GM12878 (cell line): Measurements from ENCODE around the gene FGF11. TPM values are rescaled to one million over a fixed set of nuclear protein-coding genes. Genes with fewer than 3 reads are reported as not detected.

Experiments used
- ATAC-seq: fragments of 200-7000 bp; cut with Tn5 transposase; 3 replicates; pipeline ENCODE4 v1.9.1; 2020; ENCODE audit warnings: mild to moderate bottlenecking, moderate library complexity
- BruUV-seq: library from RNA; stranded (reverse); fragments of 400-500 nt; replicated peaks from 2 replicates; lab custom pipeline; 2021; lab: Mats Ljungman, UMichigan
- CTCF ChIA-PET: fragments of 300-600 bp; sonication (Branson Sonifier 250); formaldehyde crosslinking; extraction: SDS; loops from one replicate; lab custom pipeline; 2021; ENCODE audit warnings: inconsistent platforms; lab: Yijun Ruan, JAX
- POLR2A ChIA-PET: fragments of 350-600 bp; formaldehyde crosslinking; extraction: SDS; loops from one replicate; lab custom pipeline; 2021; ENCODE audit warnings: inconsistent platforms; lab: Charles Lee
- RAD21 ChIA-PET: fragments of 300-600 bp; sonication (Branson Sonifier 250); formaldehyde crosslinking; loops from one replicate; lab custom pipeline; 2023; ENCODE audit warnings: antibody characterized with exemption; ENCODE audit not compliant: unreplicated experiment; lab: Charles Lee
- SMC1A ChIA-PET: fragments of 300-600 bp; sonication (Branson Sonifier 250); formaldehyde crosslinking; loops from one replicate; lab custom pipeline; 2023; ENCODE audit not compliant: unreplicated experiment, uncharacterized antibody; lab: Charles Lee
- DNase-seq: peaks from one replicate; pipeline ENCODE4 v3.0.0-alpha.2; 2011; ENCODE audit warnings: low read depth, low spot score
- FAIRE-seq: peaks from 3 replicates; lab custom pipeline; 2011; peaks lifted over from hg19 to GRCh38; lab: Jason Lieb, UNC
- H2AFZ ChIP-seq: 2 replicates; pipeline ENCODE4 v1.6.0; 2011; ENCODE audit warnings: low read depth, low read length, control low read depth; ENCODE audit not compliant: control insufficient read depth
- H3K27ac ChIP-seq: 2 replicates; pipeline ENCODE4 v1.5.1; 2011; ENCODE audit warnings: control low read depth; ENCODE audit not compliant: control insufficient read depth, insufficient read depth
- H3K27me3 ChIP-seq, 2 experiments: replicated peaks in 1 of 2; 2 replicates each; pipeline versions ENCODE4 v1.6.0 to v1.6.1; 2011; ENCODE audit warnings: low read length in 1 of 2; ENCODE audit not compliant: control insufficient read depth in 2 of 2, insufficient read depth in 2 of 2
- H3K36me3 ChIP-seq, 2 experiments: 2 replicates each; pipeline ENCODE4 v1.5.1; 2011; ENCODE audit warnings: low read length in 1 of 2; ENCODE audit not compliant: control insufficient read depth in 2 of 2, insufficient read depth in 2 of 2
- H3K4me1 ChIP-seq: 2 replicates; pipeline ENCODE4 v1.6.1; 2011; ENCODE audit warnings: mild to moderate bottlenecking, low read length, moderate library complexity, mixed read lengths; ENCODE audit not compliant: control insufficient read depth, insufficient read depth
- H3K4me2 ChIP-seq: 2 replicates; pipeline ENCODE4 v1.6.0; 2011; ENCODE audit warnings: control low read depth; ENCODE audit not compliant: control insufficient read depth, insufficient read depth
- H3K4me3 ChIP-seq: fragments of 200-600 bp; sonication (generic); 2 replicates; pipeline ENCODE4 v1.5.1; 2016
- H3K79me2 ChIP-seq: 2 replicates; pipeline ENCODE4 v1.6.0; 2011; ENCODE audit warnings: low read length; ENCODE audit not compliant: control insufficient read depth, insufficient read depth
- H3K9ac ChIP-seq: 2 replicates; pipeline ENCODE4 v1.8.0; 2011; ENCODE audit warnings: low read length, control low read depth, mixed read lengths; ENCODE audit not compliant: control insufficient read depth, insufficient read depth
- H3K9me3 ChIP-seq: replicated peaks from 3 replicates; pipeline ENCODE4 v1.5.1; 2011; ENCODE audit warnings: mild to moderate bottlenecking, low read length; ENCODE audit not compliant: control insufficient read depth, insufficient read depth
- H4K20me1 ChIP-seq: 2 replicates; pipeline ENCODE4 v1.6.0; 2011; ENCODE audit not compliant: control insufficient read depth, insufficient read depth
- DPF2 ChIP-seq: fragments of 450-650 bp; IDR thresholded peaks from 2 replicates; pipeline ENCODE4 v1.6.1; 2017; ENCODE audit warnings: mild to moderate bottlenecking
- E2F4 ChIP-seq: IDR thresholded peaks from 2 replicates; pipeline ENCODE4 v1.6.1; 2012; ENCODE audit warnings: low read depth, low read length, improper control_type of control experiment
- E2F8 ChIP-seq: fragments of 450-650 bp; IDR thresholded peaks from 2 replicates; pipeline ENCODE4 v1.6.1; 2018; ENCODE audit warnings: mild to moderate bottlenecking, low read depth, moderate library complexity; ENCODE audit not compliant: partially characterized antibody
- HDAC6 ChIP-seq: fragments of 200-600 bp; sonication (generic); IDR thresholded peaks from one replicate; pipeline ENCODE4 v1.8.0; 2017; ENCODE audit warnings: antibody characterized with exemption; ENCODE audit not compliant: unreplicated experiment
- IRF5 ChIP-seq: fragments of 450-650 bp; IDR thresholded peaks from 2 replicates; pipeline ENCODE4 v1.6.1; 2017; ENCODE audit warnings: borderline replicate concordance
- NBN ChIP-seq: fragments of 450-650 bp; IDR thresholded peaks from 2 replicates; pipeline ENCODE4 v1.6.1; 2016
- POLR2AphosphoS5 ChIP-seq: IDR thresholded peaks from 2 replicates; pipeline ENCODE4 v1.6.1; 2011; ENCODE audit warnings: mild to moderate bottlenecking, low read length, inconsistent platforms
- RAD21 ChIP-seq: IDR thresholded peaks from 2 replicates; pipeline ENCODE4 v1.6.1; 2011; ENCODE audit warnings: mild to moderate bottlenecking, low read depth, low read length, moderate library complexity; ENCODE audit not compliant: insufficient read depth
- SMARCA5 ChIP-seq: fragments of 450-650 bp; IDR thresholded peaks from 2 replicates; pipeline ENCODE4 v1.6.1; 2017; ENCODE audit warnings: mild to moderate bottlenecking
- STAT1 ChIP-seq: fragments of 450-650 bp; conservative IDR thresholded peaks from 2 replicates; pipeline ENCODE4 v1.6.1; 2014; ENCODE audit warnings: antibody characterized with exemption, mild to moderate bottlenecking
- TAF1 ChIP-seq: IDR thresholded peaks from 2 replicates; pipeline ENCODE4 v1.6.1; 2011; ENCODE audit warnings: mild to moderate bottlenecking, low read depth, low read length, borderline replicate concordance
- TCF3 ChIP-seq: IDR thresholded peaks from 2 replicates; pipeline ENCODE4 v1.6.1; 2012; ENCODE audit warnings: low read depth, mild to moderate bottlenecking, low read length, borderline replicate concordance; ENCODE audit not compliant: insufficient read depth
- WGBS: methylation state at CpG from one replicate; pipeline ENCODE4 v1.1.6; 2016; ENCODE audit warnings: low lambda C conversion rate; ENCODE audit not compliant: insufficient replicate concordance, insufficient coverage; ENCODE audit errors: missing lambda C conversion rate; 5-methylcytosine and 5-hydroxymethylcytosine counted together
- in situ Hi-C: fragments of 300-500 bp; cut with MboI; formaldehyde crosslinking; loops from 9 replicates; pipeline ENCODE4 v1.14.3; 2018; ENCODE audit warnings: mixed read lengths
- intact Hi-C: fragments of 100-400 bp; cut with micrococcal nuclease; formaldehyde crosslinking; loops from one replicate; pipeline ENCODE4 v1.14.2; 2022; ENCODE audit not compliant: unreplicated experiment
- polyA plus RNA-seq, 11 experiments: library from polyadenylated mRNA; depleted of rRNA in 4 of 11; unstranded in 6 of 11; stranded (reverse) in 5 of 11; fragments of >200 nt; fragmentation: Nextera tagmentation in 4 of 11; fragmentation: Illumina TruSeq in 1 of 11; extraction: Ambion mirVana in 4 of 11; extraction: Trizol in 1 of 11; gene quantifications; 1 replicate in 1 of 11; 2 replicates in 10 of 11; pipeline versions ENCODE4 v1.2.1 to v1.2.3, GENCODE V29; 2011 to 2016; ENCODE audit warnings: inconsistent platforms in 2 of 11, missing spikeins in 2 of 11, low read depth in 1 of 11
- total RNA-seq, 4 experiments: library from RNA; depleted of rRNA in 3 of 4; stranded (reverse); fragments of >200 nt in 3 of 4; fragmentation: Illumina TruSeq in 1 of 4; extraction: Trizol in 1 of 4; gene quantifications; 2 replicates each; pipeline versions ENCODE4 v1.2.1 to v1.2.3, GENCODE V29; 2013 to 2021
- TF ChIP-seq, protein P1 (sequence below): IDR thresholded peaks from 2 replicates; pipeline ENCODE4 v1.6.1; 2012; ENCODE audit warnings: low read depth, low read length, improper control_type of control experiment

Gene FGF11
- total and polyA plus RNA-seq, 10 of the 15 experiments (the other 5 are each of a cell fraction or from before 2014, with no cell fraction given) = 0.69 to 21.1 (median 2.6) TPM

- H3K9me3 ChIP-seq = no peaks in the 10 kb centered on the region
- intact Hi-C loops (loop anchor here (10.0 kb wide), 1 partner anchor 386 kb away; the partner anchor contains the start of gene SLC16A11), in situ Hi-C loops (no loop called here)
- ChIA-PET RAD21 (no interaction called here), POLR2A (interaction anchor here (0.5 kb wide), 1 partner anchor 21 kb away, joined by 4 read pairs; no protein-coding TSS in a partner anchor), CTCF (interaction anchor here (0.6 kb wide), 1 partner anchor 16 kb away, joined by 3 read pairs; no protein-coding TSS in a partner anchor), SMC1A (no interaction called here)
- no peak overlapping the region for H3K27ac ChIP-seq
- H3K9ac ChIP-seq = no peak overlapping the region
- DNase-seq = no peak
- H3K79me2 ChIP-seq = peaks cover 2% of the 10 kb centered on the region; the same call in 1 of the 2 replicates
- 0% methylated on average over 1 of the region's 1 CpG for WGBS
- no peaks in the 10 kb centered on the region for H4K20me1 ChIP-seq
- no peak for ATAC-seq
- no peak for TF ChIP-seq SMARCA5
- TF ChIP-seq RAD21 = no peak
- no peak for TF ChIP-seq STAT1
- TF ChIP-seq, protein P1, sequence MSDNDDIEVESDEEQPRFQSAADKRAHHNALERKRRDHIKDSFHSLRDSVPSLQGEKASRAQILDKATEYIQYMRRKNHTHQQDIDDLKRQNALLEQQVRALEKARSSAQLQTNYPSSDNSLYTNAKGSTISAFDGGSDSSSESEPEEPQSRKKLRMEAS = no peak
- TF ChIP-seq TCF3 = no peak
- TF ChIP-seq POLR2AphosphoS5 = no peak
- BruUV-seq = no TSS peak
- H3K4me1 ChIP-seq = peaks cover 2% of the 10 kb centered on the region
- no peak overlapping the region for H3K4me3 ChIP-seq
- no peaks in the 10 kb centered on the region for H3K27me3 ChIP-seq
- H3K4me2 ChIP-seq = no peak overlapping the region
- H2AFZ ChIP-seq = no peak overlapping the region
- no peak for FAIRE-seq
- H3K36me3 ChIP-seq = no peaks in the 10 kb centered on the region
Measured at GRCh38 chr17:7431231-7431630, 8.1 kb upstream of the FGF11 start.

GRCh38 chr17:7432296-7432695 is 7.0 kb upstream of the FGF11 start:
- Histone ChIP-seq H3K4me1 (peaks cover 8% of the 10 kb centered on the region), H3K4me3 (no peak overlapping the region), H2AFZ (no peak overlapping the region), H3K36me3 (no peaks in the 10 kb centered on the region), H4K20me1 (no peaks in the 10 kb centered on the region), H3K79me2 (peaks cover 6% of the 10 kb centered on the region), H3K4me2 (no peak overlapping the region), H3K9me3 (no peaks in the 10 kb centered on the region), H3K27ac (no peak overlapping the region), H3K27me3 (no peaks in the 10 kb centered on the region), H3K9ac (no peak overlapping the region)
- ChIA-PET CTCF (interaction anchor here (0.6 kb wide), 1 partner anchor 128 kb away, joined by 3 read pairs; no protein-coding TSS in a partner anchor), POLR2A (interaction anchor here (0.6 kb wide), 2 partner anchors 13 to 127 kb away, joined by 3 to 5 read pairs; no protein-coding TSS in a partner anchor), RAD21 (no interaction called here), SMC1A (interaction anchor here (1.6 kb wide), 1 partner anchor 128 kb away, joined by 4 read pairs; no protein-coding TSS in a partner anchor)
- FAIRE-seq = no peak
- DNase-seq = no peak
- in situ Hi-C loops = no loop called here
- ATAC-seq = no peak
- intact Hi-C loops = loop anchor here (10.0 kb wide), 1 partner anchor 387 kb away; the partner anchor contains the start of gene SLC16A11
- 72% methylated on average over 11 of the region's 11 CpGs for WGBS
- no TSS peak for BruUV-seq
- TF ChIP-seq E2F8 = no peak
- TF ChIP-seq HDAC6 = no peak
- no peak for TF ChIP-seq E2F4
- no peak for TF ChIP-seq DPF2
- TF ChIP-seq IRF5 = no peak
- TF ChIP-seq NBN = no peak
- no peak for TF ChIP-seq TAF1
